HG02759 (cell line): ENCODE results near the gene DIP2C.
"Not testable (repeated sequence)": the region's sequence is repeated elsewhere in the genome, so short reads cannot be mapped to it uniquely, and the experiment has no call there.

Source experiments
- ATAC-seq: cut with Tn5 transposase; IDR thresholded peaks from one replicate; pipeline ENCODE4 v1.9.1; 2021; ENCODE audit warnings: mild to moderate bottlenecking, moderate library complexity; ENCODE audit not compliant: unreplicated experiment

DIP2C gene

GRCh38 chr10:349081-349480 is 340.4 kb downstream of the DIP2C start:
- no peak for ATAC-seq

GRCh38 chr10:348456-348855 is 341.0 kb downstream of the DIP2C start:
- ATAC-seq: no peak

- not testable (repeated sequence) for ATAC-seq
Observed at GRCh38 chr10:347774-348173, 341.7 kb downstream of the DIP2C start.

GRCh38 chr10:347190-347589 is 342.3 kb downstream of the DIP2C start:
- ATAC-seq: not testable (repeated sequence)

DNA sequence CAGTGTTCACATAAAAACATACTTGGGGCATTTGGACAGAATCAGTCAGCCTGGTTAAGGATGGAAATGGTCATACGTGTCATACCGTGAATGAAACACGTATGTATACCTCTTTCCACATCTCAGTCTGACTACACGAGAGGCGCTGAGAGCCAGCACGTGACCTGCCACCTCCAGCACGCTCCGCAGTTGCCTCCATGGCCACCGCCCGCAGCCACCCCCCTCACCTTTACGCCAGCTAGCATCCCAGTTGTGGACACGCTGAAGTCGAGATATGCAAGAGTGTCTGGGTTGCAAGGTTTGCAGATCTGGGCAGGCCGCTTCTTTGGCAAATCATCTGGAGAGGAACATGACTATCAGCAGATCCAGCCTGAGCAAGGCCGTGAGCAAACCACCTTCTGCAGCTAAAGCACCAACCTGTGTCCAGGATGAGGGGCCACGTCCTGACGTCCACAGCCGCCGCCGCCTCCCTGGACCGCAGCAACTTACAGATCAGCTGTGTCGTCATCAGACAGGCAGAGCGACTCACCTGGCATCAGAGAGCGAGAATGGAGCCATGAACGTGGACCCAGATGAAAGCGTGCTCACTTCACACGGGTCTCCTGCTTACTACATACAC is 344.8 kb downstream of the DIP2C start:
- ATAC-seq: no peak

DNA sequence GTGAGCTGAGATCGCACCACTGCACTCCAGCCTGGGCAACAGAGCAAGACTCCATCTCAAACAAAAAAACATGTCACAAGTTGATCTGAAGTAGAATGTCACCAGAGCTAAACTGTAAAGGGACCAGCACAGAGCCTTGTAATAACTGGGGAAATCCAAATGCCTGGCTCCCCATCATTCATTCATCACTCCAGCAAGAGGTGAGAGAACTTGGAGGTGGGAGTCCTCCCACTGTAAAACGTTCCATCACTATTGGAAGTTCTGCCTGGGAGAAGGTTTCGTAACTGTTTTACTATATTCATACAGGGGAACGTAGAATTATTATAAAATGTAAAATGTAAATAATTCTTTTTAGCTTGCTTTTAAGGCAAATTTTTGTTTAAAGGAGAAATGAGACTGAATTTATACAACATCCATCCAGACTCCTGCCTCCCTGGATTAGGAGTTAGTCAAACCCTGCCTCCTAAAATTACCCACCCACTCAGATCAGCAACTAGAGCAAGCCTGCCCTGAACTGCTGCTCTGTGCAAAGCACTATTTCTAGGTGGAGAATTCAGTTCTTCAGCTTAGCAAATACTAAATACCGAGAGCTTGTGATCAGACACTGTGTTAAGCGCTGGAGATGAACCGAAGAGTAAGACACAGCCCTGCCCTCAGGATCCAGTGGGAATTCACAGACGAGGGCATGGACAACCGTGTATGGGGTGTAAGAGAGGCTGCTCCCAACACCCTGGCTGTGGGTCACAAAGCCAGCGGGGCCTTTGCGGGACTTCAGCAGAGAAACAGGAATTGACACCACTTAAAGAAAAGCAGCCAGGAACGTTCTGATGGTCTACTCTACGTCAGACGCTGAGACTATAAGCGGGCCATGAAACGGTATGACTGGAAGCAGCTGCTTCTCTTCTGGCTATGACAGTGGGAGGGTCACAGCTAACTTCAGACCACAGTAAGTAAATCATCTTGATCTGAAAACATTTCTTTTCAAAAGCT is 345.9 kb downstream of the DIP2C start:
- no peak for ATAC-seq

DNA sequence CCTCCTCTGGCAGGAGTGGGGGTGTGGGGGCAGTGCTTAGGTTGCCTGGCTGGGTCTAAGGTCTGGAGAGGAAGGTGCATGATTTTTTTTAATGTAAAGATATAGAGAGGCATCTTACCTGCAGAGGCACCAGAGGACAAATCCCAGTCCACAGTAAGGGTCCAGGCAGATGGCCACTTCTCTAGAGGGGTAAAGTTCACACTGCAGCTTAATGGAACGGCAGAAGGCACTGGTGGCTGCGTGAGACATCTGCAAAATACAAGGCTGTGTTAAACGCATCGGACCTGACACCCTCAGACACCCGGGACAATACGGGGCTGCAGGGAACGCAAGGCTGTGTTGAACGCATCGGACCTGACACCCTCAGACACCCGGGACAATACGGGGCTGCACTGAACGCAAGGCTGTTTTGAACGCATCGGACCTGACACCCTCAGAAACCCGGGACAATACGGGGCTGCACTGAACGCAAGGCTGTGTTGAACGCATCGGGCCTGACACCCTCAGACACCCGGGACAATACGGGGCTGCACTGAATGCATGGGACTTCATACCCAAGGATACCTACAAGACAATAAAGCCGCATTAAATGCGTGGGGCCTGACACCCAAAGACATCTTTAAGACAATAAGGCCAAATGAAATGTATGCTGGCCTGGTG is 348.3 kb downstream of the DIP2C start:
- no peak for ATAC-seq

DNA sequence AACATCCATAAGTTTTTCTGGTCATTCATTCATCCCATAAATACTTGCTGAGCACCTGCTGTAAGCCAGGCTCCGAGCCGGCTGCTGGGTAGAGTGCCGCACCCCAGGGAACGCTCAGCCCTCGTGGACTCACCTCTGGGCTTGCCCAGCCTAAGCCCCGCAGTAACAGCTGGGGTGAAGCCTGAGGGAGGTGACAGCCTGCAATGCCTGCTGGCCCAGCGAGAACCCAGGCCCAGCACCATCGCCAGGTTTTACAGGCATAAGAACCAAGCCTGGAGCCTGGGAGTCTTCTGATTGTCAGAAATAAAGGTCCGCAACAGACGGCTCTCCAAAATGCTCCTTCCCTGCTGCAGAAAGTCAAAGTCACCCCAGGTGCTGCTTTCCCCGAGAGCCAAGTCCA is 348.8 kb downstream of the DIP2C start:
- ATAC-seq: no peak

- ATAC-seq: no peak
Observed at GRCh38 chr10:339038-339391, 350.5 kb downstream of the DIP2C start.

DNA sequence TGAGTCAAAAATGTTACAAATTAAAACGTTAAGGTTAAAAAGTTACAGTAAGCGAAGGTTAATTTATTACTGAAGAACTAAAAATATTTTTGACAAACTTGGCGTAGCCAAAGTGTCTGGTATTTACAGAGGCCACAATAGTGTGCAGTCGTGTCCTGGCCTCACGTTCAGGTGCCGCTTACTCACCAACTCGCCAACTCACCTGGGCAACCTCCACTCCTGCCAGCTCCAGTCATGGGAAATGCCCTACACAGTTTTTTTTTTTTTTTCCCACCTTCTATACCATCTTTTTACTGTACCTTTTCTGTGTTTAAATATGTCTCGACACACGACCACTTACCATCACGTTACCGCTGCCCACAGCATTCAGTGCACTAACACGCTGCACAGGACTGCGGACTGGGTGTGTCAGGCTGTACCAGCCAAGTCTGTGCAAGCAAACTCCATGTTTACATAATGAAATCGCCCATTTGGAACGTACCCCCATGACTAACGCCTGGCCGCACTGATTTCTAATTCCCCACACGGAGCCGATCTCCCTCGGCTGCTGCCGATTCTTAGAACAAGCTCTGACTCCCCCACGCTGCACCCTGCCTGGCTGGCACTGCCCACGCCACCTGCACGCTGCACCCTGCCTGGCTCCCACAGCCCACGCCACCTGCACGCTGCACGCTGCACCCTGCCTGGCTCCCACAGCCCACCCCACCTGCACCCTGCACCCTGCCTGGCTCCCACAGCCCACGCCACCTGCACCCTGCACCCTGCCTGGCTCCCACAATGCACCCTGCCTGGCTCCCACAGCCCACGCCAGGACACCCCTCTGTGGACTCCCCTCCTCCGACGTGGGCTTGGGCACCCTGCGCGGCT is 351.1 kb downstream of the DIP2C start:
- ATAC-seq: no peak

DNA sequence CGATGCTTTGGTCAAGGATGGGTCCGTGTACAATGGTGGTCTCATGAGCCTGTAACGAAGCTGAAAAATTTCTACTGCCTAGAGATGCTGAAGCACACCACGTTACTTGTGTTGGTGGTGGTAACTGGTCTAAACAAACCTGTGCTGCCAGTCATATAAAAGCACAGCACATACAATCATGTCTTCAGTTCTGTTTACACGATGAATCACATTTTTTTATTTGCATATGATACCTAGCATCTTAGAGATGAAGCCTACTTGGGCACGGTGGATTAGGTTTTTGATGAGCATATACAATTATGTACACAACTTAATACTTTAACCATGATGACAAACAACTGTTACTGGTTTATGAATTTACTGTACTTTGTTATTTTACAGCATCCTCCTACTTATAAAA is 353.2 kb downstream of the DIP2C start:
- no peak for ATAC-seq

GRCh38 chr10:335151-335800 is 354.2 kb downstream of the DIP2C start:
- no peak for ATAC-seq

- ATAC-seq: no peak
Observed at GRCh38 chr10:331186-331585, 358.3 kb downstream of the DIP2C start.

GRCh38 chr10:329361-330099 is 359.9 kb downstream of the DIP2C start:
- no peak for ATAC-seq

DNA sequence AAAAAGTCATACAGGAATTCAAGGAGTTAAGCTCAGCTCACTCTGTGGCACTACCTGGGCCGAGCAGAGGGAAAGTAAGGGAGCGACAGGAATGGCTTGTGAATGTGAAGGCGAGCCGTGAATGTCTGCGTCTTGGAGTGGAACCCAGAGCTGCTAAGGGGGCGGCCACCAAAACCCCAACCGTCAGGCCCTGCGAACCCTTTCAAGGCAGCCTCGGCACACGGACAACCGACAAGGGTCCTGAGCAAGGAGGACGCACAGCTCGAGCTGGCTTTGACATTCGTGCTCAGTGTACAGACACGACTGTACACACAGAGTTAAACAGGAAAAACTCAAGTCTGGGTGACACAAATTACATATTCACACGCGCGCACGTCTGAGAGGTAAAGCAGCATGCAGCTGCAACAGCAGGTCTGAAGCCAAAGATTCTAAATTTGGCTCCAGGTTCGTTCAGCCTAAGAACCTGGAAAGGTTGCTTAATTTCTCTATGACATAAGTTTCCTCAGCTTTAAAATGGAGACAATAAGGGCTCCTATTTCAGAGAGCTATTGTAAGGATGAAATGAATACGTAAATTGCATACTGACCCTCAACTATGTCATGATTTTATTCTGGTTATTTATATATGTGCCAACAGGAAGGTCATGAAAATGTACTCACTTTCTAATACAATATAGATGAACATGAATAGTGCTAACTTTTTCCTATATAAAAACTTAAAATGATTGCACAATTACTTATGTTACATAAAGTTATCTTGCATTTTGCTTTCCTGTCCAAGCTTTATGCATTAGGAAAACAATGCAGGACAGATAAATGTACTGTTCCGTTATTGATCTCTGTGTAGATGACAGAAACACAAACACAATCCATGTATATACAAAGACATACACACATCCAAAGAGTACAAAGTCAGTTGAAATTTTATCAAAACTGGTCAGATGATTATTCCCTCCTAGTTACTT is 361.3 kb downstream of the DIP2C start:
- ATAC-seq: no peak

- no peak for ATAC-seq
Observed at GRCh38 chr10:326894-327635, 362.4 kb downstream of the DIP2C start.

DNA sequence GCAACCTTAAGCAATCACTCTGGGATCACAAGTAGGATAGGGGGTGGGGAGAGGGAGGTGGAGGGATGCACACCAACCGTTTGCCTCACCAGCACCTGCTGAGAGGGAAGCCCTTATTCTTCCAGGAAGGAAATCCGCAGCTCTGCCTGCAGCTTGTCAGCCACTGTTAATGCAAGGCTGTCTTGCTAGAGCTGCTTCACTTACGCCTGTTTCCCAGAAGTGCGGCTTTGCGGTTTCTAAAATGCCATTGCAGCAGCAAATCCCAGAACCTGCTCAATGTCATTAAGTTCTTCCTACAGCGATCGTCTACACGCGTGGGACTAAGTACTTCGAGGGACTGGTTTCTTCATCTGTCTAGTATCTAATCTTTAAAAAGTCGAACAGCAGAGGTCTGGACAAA is 363.1 kb downstream of the DIP2C start:
- ATAC-seq: no peak

GRCh38 chr10:325282-325681 is 364.2 kb downstream of the DIP2C start:
- ATAC-seq: no peak
